HG03442 (cell line): ENCODE measurements around the gene NANOS3.
"Not testable (repeated sequence)": the region's sequence is repeated elsewhere in the genome, so short reads cannot be mapped to it uniquely, and the experiment has no call there.

ENCODE experiments used
- ATAC-seq: cut with Tn5 transposase; IDR thresholded peaks from one replicate; pipeline ENCODE4 v1.9.1; 2021; ENCODE audit warnings: mild to moderate bottlenecking, moderate library complexity; ENCODE audit not compliant: unreplicated experiment

NANOS3 gene

DNA sequence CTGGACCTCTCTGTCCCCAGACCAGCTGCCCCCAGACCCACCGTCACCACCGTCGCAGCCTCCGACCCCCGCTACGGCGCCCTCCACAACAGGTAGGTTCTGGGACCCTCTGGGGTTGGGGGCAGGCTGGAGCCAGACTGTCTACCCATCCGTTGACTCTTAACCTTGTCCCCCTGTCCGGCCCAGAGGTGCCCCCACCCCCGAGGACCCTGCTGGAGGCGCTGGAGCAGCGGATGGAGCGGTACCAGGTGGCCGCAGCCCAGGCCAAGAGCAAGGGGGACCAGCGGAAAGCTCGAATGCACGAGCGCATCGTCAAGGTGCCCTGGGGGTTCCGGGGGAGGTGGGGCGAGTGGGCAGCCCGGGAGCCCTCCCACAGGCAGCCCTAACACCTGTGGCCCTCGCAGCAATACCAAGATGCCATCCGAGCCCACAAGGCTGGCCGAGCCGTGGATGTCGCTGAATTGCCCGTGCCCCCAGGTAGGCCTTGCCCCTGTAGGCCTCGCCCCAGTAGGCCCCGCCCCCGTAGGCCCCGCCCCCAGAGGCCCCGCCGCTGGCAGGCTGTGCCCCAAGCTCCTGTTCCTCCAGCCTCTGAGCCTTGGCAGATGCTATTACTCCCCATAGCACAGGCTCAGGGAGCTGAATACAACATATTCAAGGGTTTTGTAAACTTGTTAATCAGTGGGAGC lies 41.9 kb downstream of the NANOS3 start:
- ATAC-seq, result no peak

DNA sequence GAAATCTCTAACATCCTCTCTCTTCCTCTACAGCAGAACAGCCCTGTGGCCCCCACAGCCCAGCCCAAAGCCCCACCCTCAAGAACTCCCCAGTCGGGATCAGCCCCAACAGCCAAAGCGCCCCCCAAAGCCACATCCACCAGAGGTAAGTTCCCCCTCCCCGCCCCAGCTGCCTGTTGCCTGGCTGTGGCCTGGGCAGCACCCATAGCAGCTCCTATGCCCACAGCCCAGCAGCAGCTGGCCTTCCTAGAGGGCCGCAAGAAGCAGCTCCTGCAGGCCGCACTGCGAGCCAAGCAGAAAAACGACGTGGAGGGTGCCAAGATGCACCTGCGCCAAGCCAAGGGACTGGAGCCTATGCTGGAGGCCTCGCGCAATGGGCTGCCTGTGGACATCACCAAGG lies 43.6 kb downstream of the NANOS3 start:
- ATAC-seq, result no peak

DNA sequence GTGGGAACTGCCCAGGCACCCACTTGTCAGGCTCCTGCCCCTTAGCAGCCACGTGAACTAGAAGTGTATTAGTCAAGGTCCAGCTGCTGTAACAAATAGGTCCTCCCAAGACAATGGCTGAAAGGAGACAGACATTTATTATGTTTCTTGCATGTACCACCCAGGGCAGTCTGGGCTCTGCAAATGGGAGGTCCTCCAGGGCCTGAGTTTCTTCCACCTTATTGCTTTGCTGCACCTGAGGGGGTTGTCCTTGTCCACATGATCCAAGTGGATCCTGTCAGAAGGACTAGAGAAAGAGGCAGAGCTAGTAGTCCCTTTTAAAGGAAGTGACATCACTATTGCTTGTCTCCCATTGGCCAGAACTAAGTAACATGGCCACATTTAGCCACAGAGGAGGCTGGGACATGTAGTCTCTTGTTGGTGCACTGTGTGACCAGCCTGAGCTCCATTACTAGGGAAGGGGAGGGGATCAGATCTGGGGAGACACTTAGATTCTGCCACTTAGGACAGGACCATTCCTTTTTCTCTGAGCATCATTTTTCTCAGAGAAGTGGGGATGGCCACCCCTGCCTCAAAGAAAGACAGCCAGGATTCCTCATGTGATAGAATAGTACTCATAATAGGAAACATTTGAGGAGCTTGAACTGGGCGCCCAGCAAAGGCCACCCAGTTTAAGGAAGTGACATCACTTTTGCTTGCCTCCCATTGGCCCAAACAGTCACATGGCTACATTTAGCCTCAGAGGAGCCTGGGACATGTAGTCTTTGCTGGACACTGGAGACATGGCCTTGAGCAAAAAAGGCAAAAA lies 44.2 kb downstream of the NANOS3 start:
- ATAC-seq, result no peak

DNA sequence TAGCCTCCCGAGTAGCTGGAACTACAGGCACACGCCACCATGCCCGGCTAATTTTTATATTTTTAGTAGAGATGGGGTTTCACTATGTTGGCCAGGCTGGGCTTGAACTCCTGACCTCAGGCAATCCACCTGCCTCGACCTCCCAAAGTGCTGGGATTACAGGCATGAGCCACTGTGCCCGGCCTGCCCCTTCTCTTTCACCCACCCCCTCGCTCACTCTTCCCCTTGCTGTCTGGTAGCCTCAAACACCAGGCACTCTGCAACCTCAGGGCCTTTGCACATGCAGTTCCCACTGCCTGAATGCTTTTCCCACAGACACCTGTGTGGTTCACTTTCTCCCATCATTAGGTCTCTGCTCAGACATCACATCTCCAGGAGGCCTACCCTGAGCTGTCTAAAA lies 45.2 kb downstream of the NANOS3 start:
- not testable (repeated sequence) for ATAC-seq

DNA sequence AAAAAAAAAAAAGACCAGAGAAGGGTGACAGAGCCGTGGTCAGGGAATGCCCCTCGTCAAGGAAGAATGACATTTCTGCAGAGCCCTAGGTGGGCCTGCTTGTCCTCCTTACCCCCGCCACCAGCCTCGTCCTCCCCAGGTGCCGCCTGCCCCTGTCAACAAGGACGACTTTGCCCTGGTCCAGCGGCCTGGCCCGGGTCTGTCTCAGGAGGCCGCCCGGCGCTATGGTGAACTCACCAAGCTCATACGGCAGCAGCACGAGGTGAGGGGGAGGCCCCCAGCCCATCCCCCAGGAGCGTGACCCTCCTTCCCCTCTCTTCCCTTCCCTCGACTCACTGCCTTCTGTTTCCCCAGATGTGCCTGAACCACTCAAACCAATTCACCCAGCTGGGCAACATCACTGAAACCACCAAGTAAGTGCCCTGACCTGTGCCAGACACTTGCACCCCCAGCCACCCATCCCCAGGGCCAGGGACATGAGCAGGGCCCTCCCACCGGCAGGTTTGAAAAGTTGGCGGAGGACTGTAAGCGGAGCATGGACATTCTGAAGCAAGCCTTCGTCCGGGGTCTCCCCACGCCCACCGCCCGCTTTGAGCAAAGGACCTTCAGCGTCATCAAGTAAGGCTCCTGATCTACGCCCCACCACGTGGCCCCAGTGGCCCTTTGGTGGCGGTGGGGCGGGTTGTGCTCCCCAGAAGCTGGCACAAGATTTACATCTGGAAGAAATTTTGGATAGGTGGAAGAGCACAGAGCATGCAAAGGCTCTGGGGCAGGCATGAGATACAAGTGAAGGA lies 46.5 kb downstream of the NANOS3 start:
- ATAC-seq, result no peak

DNA sequence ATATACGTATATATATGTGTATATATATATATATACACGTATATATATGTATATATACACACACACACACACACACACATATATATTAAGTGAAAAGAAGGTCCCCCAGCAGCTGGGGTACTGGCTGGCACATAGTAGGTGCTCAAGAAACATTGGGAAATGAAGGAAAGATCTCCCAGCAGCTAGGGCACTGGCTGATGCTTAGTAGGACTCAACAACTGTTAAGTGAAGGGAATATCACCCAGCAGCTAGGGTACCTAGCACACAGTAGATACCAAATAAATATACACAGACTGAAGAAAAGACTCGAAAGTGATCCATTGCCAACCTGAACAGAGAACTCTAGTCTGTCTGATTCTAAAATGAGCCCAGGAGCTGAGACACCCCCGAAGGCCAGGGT lies 49.1 kb downstream of the NANOS3 start:
- ATAC-seq, result no peak

DNA sequence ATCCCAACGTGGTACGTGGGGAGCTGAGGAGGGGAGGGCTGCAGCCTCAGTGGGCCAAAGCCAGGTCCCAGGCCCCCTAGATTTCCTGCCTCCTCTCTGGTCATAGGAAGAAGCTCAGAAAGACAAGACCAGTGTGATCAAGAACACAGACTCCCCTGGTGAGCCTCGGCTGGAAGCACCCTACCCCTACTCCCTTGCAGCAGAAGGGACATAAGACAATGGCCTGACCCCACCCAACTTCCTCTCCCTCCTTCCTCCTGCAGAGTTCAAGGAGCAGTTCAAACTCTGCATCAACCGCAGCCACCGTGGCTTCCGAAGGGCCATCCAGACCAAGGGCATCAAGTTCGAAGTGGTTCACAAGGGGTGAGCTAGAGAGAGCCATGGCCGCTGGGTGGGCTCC lies 49.8 kb downstream of the NANOS3 start:
- no peak for ATAC-seq

DNA sequence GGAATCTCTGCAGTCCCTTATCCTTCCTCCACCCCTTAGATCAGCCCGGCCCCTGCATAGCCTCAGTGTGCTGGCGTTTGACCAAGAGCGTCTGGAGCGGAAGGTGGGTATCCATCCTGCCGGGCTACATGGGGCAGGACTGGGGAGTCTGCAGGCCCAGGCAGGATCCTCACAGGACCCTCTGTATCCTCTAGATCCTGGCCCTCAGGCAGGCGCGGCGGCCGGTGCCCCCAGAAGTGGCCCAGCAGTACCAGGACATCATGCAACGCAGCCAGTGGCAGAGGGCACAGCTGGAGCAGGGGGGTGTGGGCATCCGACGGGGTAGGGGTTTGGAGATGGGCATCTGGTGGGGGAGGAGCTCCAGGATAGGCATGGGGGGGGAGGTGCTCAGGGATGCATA lies 52.4 kb downstream of the NANOS3 start:
- ATAC-seq, result no peak

DNA sequence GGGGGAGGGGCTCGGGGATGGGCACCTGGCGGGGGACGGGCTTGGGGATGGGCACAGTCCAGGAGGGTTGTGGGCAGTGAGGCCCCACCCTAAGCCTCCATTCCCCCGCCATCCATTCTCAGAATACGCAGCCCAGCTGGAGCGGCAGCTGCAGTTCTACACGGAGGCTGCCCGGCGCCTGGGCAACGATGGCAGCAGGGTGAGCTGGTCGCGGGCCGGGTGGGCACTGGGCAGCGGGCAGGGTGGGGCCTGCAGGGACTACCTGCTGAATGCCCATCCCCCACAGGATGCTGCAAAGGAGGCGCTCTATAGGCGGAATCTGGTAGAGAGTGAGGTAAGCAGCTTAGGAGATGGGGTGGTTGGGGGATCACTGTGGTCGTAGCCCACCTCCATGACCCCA lies 53.0 kb downstream of the NANOS3 start:
- no peak for ATAC-seq
